Measurements from ENCODE around the gene MCF2L.

MCF2L gene

DNA sequence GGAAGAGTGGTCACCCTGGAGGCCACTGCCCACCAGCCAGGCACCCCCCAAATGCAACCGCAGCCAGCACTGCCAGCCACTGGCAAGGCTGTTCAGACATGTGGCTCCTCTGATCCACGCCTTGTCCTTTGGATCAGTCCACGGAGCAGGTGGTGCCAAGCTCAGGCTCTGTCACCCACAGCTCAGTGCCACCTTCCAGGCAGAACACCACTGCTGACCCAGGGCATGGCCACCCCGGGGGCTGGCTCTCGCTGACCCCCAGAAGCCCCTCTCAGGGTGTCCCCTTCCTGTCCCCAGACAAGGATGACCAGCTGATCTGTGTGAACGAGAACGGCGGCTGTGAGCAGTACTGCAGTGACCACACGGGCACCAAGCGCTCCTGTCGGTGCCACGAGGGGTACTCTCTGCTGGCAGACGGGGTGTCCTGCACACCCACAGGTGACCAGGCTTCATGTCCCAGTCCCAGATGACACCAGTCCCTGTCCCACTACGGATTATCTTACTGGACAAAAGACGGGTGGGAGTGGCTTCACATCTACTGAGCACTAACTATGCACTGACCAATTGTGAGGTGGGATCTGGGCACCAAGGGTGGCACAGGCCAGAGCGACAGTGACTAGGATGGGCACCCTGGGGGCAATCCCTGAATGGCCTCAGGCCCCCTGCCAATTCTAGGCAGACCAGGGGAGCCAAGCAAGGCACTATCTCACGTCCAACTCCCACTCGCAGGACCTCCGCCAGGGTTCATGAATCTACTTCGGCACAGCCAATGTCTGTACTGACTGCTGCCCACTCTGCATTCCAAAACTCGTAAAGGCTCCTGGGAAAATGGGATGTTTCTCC, 146.6 kb downstream of the MCF2L start:
- FAIRE-seq, result no peak
- no peak for DNase-seq (ENCODE audit: extremely low spot score, insufficient read length, low read depth)

GRCh38 chr13:113116206-113116800, 147.3 kb downstream of the MCF2L start:
- DNase-seq (ENCODE audit: extremely low spot score, insufficient read length, low read depth) (no peak), FAIRE-seq (no peak)

DNA sequence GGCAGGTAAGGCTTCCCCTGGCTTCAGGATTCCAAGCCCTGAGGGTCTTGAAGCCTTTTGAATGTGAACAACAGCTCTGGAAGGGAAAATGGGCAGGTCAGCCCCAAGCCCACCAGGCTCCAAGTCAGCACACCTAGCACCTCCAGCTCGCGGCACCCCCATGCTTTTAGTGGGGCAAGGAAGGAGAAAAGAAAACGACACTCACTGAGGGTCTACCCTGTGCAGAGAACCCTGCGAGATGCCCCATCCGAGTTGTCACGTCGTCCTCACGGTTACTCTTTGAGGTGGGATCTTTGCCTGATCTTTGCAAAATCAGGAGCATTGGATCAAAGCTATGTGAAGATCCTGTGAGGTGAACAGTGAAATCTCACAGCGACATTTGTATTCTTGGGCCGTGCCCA, 147.9 kb downstream of the MCF2L start:
- DNase-seq (ENCODE audit: extremely low spot score, insufficient read length, low read depth) (no peak), FAIRE-seq (no peak)

DNA sequence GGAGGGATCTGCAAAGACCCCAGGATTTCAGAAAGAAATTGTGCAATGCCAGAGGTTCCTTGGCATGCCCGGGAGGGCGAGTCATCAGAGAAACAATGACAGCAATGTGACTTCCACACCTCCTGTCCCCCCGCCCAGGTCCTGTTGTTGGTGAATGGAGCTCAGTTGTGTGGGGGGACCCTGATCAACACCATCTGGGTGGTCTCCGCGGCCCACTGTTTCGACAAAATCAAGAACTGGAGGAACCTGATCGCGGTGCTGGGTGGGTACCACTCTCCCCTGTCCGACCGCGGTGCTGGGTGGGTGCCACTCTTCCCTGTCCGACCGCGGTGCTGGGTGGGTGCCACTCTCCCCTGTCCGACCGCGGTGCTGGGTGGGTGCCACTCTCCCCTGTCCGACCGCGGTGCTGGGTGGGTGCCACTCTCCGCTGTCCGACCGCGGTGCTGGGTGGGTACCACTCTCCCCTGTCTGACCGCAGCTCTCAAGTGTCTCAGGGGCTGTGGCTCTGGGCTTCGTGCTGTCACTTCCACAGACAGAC, 148.4 kb downstream of the MCF2L start:
- no peak for DNase-seq (ENCODE audit: extremely low spot score, insufficient read length, low read depth)
- FAIRE-seq, result no peak

DNA sequence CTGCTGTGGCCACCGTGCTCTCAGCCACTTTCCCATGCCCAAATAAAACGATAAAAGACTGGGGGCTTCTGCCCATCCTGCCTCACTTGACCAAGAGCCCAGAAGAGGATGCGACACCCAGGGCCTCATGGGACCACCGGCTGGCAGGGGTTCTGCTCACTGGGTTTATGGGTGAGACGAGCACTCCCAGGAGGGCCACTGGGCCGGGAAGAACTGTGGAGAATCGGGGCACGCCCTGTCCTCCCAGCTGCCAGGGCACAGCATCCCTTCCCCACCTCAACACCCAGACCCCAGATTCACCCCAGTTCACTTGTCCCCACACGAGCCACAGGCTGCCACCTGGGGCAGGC, 148.9 kb downstream of the MCF2L start:
- no peak for DNase-seq (ENCODE audit: extremely low spot score, insufficient read length, low read depth)
- no peak for FAIRE-seq

DNA sequence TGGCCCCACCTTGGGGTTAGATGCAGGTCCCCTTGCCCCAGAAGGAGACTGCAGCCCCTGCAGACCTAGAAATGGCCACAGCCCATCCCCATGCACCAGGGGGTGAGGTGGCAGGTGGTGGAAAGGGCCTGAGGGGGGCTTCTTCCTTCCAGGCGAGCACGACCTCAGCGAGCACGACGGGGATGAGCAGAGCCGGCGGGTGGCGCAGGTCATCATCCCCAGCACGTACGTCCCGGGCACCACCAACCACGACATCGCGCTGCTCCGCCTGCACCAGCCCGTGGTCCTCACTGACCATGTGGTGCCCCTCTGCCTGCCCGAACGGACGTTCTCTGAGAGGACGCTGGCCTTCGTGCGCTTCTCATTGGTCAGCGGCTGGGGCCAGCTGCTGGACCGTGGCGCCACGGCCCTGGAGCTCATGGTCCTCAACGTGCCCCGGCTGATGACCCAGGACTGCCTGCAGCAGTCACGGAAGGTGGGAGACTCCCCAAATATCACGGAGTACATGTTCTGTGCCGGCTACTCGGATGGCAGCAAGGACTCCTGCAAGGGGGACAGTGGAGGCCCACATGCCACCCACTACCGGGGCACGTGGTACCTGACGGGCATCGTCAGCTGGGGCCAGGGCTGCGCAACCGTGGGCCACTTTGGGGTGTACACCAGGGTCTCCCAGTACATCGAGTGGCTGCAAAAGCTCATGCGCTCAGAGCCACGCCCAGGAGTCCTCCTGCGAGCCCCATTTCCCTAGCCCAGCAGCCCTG, 149.4 kb downstream of the MCF2L start:
- no peak for FAIRE-seq
- no peak for DNase-seq (ENCODE audit: extremely low spot score, insufficient read length, low read depth)

GRCh38 chr13:113119166-113119821, 150.3 kb downstream of the MCF2L start:
- FAIRE-seq, result no peak
- DNase-seq (ENCODE audit: extremely low spot score, insufficient read length, low read depth), result no peak

GRCh38 chr13:113119822-113120189, 150.8 kb downstream of the MCF2L start:
- FAIRE-seq (no peak), DNase-seq (ENCODE audit: extremely low spot score, insufficient read length, low read depth) (no peak)

DNA sequence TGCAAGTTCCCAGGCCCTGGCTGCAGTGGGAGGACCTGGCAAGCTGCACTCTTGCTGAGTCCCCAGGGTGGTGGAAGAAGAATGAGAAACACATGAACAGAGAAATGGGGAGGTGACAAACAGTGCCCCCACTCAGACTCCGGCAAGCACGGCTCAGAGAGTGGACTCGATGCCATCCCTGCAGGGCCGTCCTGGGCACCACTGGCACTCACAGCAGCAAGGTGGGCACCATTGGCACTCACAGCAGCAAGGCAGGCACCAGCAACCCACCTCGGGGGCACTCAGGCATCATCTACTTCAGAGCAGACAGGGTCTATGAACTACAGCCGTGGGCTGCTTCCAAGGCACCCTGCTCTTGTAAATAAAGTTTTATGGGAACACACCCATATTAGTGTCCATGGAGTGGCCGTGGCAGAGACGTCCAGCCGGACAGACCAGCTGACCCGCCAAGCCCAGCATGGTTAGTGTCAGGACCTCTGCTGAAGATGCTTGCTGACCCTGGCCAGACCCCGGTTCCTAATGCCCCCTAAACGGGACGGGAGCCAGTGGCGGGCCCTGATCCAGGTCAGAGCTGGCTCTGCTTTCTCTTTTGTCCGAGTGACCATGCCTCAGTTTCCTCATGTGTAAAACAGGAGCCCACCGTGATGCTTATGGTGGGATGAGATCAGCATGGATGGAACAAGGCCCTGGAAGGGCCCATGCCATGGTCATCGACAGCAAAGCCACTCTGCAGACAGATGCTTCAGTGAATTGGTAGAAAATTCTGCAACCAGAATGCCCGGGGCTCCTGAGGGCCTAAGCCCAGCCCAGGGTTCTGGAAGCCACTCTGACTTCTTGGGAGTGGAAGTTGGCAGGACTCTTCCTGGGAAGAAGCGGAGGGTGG, 151.5 kb downstream of the MCF2L start:
- DNase-seq (ENCODE audit: extremely low spot score, insufficient read length, low read depth) (no peak), FAIRE-seq (no peak)

DNA sequence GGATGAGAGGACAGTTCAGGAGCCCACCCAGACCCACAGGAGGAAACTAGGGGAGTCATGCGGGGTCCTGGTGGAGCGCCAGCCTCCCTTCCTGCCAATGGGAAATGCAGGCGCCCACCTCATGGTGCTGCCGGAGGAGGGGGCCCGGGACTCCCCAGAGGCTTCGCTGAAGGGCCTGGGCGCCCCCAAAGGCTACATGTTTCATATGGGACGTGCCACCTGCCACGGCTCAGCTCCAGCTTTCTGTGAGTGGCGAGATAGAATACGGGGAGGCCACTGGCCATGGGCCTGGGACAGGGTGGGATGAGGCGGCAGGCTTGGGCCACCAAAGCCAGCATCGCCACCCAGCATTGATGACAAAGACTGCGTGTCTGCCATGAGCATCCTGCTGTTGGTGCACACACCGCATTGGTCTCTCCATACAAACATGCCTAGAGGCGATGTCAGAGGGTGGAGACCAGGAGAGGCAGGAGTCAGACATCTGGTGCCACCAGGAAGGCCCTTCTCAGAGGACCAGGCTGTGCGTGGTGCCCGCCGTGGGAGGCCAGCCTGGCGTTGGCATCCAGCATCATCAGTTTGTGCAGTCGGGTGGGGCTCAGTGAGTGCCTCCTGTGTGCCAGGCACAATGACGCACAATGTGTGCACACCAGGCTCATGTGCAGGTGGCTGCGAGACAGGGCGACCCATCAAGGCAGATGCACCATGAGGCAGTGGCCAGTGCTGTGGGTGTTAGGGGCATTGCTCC, 152.3 kb downstream of the MCF2L start:
- no peak for DNase-seq (ENCODE audit: extremely low spot score, insufficient read length, low read depth)

DNA sequence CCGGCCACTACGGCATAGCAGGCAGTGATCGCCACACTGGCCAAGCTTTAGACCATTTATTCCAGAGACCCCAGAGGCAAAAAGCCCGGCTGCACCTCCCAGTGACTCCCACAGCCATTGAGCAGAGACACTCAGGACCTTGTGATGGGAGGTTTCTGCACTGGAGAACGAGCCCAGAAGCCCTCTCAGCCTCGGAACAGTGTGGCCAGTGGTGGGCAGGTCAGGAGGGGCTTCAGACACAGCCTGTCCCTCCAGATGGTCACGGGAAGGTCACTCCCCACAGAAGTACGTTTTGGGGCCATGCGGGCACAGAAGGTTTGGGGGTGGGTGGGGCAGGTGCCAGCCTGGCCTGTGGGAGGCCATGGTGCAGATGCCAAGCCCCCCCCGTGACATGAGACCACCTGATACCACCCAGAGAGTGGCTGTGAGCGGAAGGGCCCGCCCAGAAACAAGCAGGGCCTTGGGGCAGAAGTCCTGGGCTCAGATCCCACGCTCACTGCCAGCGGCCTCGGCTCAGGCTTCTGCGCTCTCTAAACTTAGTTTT, 153.0 kb downstream of the MCF2L start:
- DNase-seq (ENCODE audit: extremely low spot score, insufficient read length, low read depth), result no peak
- no peak for FAIRE-seq

More for the DNA sequence above, 152.3 kb downstream of the MCF2L start:
- FAIRE-seq, result no peak

GRCh38 chr13:113122550-113123225, 153.7 kb downstream of the MCF2L start, which contains the start of gene F10:
TSS of gene F10 (plus strand) at chr13:113122799. CDS start at chr13:113122856, 57 bp downstream.
- FAIRE-seq (no peak), DNase-seq (ENCODE audit: extremely low spot score, insufficient read length, low read depth) (no peak)

DNA sequence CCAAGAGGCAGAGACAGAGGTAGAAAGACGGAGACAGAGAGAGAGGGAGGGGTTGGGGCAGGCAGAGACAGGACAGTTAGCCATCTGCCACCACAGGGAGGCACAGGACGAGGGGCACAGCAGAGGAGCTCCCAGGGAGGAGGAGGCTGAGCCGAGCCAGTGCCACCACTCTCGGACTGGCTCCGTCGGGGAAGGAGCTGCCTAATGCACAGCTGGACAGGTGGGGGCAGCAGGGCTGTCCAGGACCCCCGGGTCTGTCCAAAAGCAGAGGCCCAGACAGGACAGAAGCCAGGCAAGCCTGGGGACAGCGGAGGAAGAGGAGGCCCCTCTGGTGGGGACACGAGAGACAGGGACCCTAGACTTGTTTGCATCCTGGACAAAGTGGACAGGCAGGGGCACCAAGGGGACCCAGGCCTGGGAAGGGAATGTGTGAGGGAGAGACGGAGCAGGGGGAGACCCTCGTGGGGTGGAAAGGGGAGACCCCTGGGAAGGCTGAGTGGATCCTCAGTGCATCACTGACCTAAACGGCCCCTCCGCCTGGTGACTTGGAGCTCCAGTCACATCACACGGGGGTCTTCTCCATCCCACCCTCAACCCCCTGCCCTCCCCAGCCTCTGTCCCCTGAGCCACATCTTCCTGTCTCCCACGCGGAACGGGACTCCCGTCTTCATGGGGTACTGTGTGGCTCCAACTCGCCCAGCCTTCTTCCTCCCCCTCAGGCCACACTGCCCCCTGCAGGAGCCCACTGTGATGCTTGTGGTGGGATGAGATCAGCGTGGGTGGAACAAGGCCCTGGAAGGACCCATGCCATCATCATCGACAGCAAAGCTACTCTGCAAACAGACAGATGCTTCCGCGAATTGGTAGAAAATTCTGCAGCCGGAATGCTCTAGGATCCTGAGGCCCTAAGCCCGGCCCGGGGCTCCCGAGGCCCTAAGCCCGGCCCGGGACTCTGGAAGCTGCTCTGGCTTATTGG, 154.5 kb downstream of the MCF2L start:
- FAIRE-seq (no peak), DNase-seq (ENCODE audit: extremely low spot score, insufficient read length, low read depth) (no peak)

DNA sequence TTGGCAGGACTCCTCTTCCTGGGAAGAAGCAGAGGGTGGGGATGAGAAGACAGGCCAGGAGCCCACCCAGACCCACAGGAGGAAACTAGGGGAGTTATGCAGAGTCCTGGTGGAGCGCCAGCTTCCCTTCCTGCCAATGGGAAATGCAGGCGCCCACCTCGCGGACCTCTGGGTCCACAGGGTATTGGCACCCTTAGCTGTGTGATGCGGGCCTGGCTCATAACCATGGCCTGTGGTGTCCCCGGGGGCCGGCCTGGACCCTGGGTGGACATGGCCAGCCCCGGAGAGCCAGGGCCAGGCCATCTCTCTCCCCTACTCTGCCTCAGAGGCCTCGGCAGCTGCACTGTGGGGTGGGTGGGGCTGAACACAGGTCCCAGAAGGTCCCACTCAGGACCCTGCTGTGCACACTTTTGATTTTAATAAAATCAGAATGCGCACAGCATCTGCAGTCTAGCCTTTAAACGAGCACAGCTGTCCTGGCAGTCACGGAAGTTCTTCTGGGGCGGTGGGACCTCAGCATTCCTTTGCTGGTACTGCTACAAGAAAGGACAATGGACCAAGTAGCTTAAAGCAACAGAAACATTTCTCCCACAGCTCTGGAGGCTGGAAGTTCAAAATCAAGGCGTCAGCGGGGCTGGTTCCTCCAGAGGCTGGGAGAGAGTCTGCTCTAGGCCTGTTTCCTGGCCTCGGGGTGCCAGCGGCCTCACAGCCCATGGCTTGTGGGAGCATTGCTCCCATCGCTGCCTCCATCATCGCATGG, 155.4 kb downstream of the MCF2L start:
- FAIRE-seq, result no peak
- no peak for DNase-seq (ENCODE audit: extremely low spot score, insufficient read length, low read depth)

DNA sequence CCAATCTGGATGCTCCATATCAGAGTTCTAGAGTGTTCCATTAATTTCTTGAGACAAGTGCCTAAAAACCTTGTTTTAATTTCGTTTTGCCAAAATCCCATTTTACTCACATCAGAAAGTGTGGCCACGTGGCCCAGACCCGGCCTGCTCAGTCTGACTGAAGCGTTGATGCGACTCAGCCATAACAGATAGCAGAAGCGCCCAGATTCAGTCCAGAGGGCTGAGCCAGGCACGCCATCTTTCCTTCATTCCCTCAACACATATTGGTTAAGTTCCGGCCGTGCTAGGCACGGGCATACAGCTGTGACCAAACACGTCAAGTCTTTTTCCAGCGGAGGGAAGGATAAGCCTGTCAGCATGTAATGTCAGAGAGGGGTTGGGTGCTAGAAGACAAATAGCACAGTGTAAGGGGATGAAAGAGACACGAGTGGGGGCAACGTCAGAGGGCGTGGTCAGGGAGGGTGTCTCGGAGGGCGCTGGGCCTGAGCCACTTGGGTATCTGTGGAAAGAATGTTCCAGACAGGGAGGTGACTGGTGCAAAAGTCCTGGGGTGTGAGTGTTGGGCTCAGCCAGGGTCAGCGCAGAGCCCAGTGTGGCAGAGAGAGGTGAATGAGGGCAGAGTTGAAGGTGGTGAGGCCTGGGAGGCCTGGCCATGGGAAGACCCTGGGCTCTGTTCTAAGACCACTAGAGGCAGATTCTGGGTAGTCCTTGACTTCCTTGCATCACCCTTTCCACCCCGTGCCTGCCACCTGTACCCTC, 156.7 kb downstream of the MCF2L start:
- DNase-seq (ENCODE audit: extremely low spot score, insufficient read length, low read depth) (no peak), FAIRE-seq (no peak)
